Activated B cell treated with CpG ODN at 0.5 μM for 24 hours (primary cell): ENCODE measurements around the gene RBM17. TPM values are rescaled to one million over a fixed set of nuclear protein-coding genes. Genes with fewer than 3 reads are reported as not detected.

Experiments
- ATAC-seq: fragments of 200-7000 bp; cut with Tn5 transposase; one replicate; pipeline ENCODE4 v1.10.0; 2021; ENCODE audit warnings: low read depth, mild to moderate bottlenecking, moderate library complexity
- CTCF ChIA-PET: fragments of 350-600 bp; sonication (Branson Sonifier 250); formaldehyde crosslinking; loops from one replicate; lab custom pipeline; 2021; ENCODE audit warnings: antibody characterized with exemption; lab: Charles Lee
- POLR2A ChIA-PET: fragments of 350-600 bp; sonication (Branson Sonifier 250); formaldehyde crosslinking; loops from one replicate; lab custom pipeline; 2021; ENCODE audit warnings: antibody characterized with exemption; lab: Charles Lee
- DNase-seq: peaks from one replicate; pipeline ENCODE4 v3.0.0; 2022
- H3K27ac Mint-ChIP-seq: one replicate; pipeline ENCODE4 v1.8.0; 2020; ENCODE audit warnings: mixed read lengths
- H3K27me3 Mint-ChIP-seq: one replicate; pipeline ENCODE4 v1.8.0; 2021; ENCODE audit warnings: mixed read lengths
- H3K36me3 Mint-ChIP-seq: one replicate; pipeline ENCODE4 v1.8.0; 2021; ENCODE audit warnings: low read depth, mixed read lengths
- H3K4me1 Mint-ChIP-seq: one replicate; pipeline ENCODE4 v1.8.0; 2021; ENCODE audit warnings: mixed read lengths
- H3K4me3 Mint-ChIP-seq: one replicate; pipeline ENCODE4 v1.8.0; 2020; ENCODE audit warnings: mild to moderate bottlenecking, mixed read lengths
- H3K9me3 Mint-ChIP-seq: one replicate; pipeline ENCODE4 v1.8.0; 2020; ENCODE audit warnings: mixed read lengths
- intact Hi-C: fragments of 100-400 bp; cut with micrococcal nuclease; formaldehyde crosslinking; loops from one replicate; pipeline ENCODE4 v1.15.1; 2024
- total RNA-seq: library from RNA; stranded (reverse); gene quantifications from 2 replicates; pipeline ENCODE4 v1.2.3, GENCODE V29; 2022
- TF ChIP-seq, protein P1 (sequence below): fragments of 200-600 bp; IDR thresholded peaks from one replicate; pipeline ENCODE4 v1.8.0; 2022; ENCODE audit warnings: antibody characterized with exemption, mild to moderate bottlenecking

RBM17 gene
- total RNA-seq, 1 donor from 2014 or later: 209 TPM

DNA sequence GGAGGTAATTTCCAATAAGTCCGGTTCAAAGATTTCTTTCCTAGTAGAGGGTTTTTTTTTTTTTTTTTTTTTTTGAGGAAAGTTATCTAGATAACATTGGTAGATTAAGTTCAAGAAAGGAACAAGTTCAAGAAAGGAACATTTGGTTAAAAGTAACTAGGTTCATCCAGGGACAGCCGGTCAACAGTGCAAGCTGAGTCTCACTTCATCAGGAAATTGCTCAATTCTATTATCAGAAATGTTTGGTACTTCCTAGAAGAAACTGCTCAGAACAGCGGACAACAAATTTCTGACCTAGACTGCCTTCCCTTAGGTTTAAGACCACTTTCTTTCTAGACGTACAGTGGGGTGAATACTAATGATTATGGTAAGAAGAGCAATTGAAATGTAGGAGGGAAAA is 23.0 kb upstream of the RBM17 start:
- H3K27ac Mint-ChIP-seq: peak overlapping the region; percentile 64
- no peaks in the 10 kb centered on the region for H3K9me3 Mint-ChIP-seq
- no peaks in the 10 kb centered on the region for H3K27me3 Mint-ChIP-seq
- intact Hi-C loops: no loop called here
- POLR2A ChIA-PET: interaction anchor here (0.7 to 9.0 kb wide), 2 partner anchors 14 to 176 kb away, joined by 3 to 339 read pairs; partner anchors contain the start of gene FBH1
- TF ChIP-seq, protein P1, sequence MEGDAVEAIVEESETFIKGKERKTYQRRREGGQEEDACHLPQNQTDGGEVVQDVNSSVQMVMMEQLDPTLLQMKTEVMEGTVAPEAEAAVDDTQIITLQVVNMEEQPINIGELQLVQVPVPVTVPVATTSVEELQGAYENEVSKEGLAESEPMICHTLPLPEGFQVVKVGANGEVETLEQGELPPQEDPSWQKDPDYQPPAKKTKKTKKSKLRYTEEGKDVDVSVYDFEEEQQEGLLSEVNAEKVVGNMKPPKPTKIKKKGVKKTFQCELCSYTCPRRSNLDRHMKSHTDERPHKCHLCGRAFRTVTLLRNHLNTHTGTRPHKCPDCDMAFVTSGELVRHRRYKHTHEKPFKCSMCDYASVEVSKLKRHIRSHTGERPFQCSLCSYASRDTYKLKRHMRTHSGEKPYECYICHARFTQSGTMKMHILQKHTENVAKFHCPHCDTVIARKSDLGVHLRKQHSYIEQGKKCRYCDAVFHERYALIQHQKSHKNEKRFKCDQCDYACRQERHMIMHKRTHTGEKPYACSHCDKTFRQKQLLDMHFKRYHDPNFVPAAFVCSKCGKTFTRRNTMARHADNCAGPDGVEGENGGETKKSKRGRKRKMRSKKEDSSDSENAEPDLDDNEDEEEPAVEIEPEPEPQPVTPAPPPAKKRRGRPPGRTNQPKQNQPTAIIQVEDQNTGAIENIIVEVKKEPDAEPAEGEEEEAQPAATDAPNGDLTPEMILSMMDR: no peak
- ATAC-seq (no peak), DNase-seq (no peak)
- peaks cover 7% of the 10 kb centered on the region for H3K36me3 Mint-ChIP-seq
- CTCF ChIA-PET: interaction anchor here (7.3 kb wide), 1 partner anchor 20 kb away, joined by 79 read pairs; no protein-coding TSS in a partner anchor
- no peak overlapping the region for H3K4me3 Mint-ChIP-seq
- peaks cover 79% of the 10 kb centered on the region for H3K4me1 Mint-ChIP-seq

DNA sequence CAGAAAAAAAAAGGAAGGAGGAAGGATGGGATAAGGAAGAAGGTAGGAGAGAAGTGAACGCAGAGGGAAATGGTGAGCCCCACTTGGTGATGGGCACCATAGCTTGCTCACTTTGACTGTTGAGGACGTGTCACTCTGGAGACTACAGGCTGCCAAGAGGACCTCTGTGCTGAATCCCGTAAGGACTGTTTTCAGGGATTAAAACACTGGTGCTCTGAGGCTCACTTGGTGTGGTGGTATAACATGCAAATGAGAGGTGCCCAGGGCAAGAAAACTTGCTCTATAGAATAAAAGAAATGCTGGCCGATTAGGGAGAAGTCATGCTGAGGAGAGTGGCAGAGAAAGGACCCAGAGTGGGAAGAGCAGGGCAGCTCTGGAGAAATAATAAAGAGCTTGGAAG is 21.4 kb upstream of the RBM17 start:
- ChIA-PET CTCF (interaction anchor here (1.4 to 7.3 kb wide), 4 partner anchors 11 to 18 kb away, joined by 6 to 79 read pairs (median 8); no protein-coding TSS in a partner anchor), POLR2A (interaction anchor here (1.4 to 9.0 kb wide), 3 partner anchors 15 to 280 kb away, joined by 6 to 339 read pairs (median 15); no protein-coding TSS in a partner anchor)
- TF ChIP-seq, protein P1: no peak
- ATAC-seq (no peak), DNase-seq (no peak)
- H3K4me3 Mint-ChIP-seq: peak overlapping the region; percentile 25
- intact Hi-C loops: no loop called here
- no peaks in the 10 kb centered on the region for H3K36me3 Mint-ChIP-seq
- peak overlapping the region; percentile 97 for H3K27ac Mint-ChIP-seq
- H3K27me3 Mint-ChIP-seq: no peaks in the 10 kb centered on the region
- H3K4me1 Mint-ChIP-seq: peaks cover 90% of the 10 kb centered on the region
- no peaks in the 10 kb centered on the region for H3K9me3 Mint-ChIP-seq

DNA sequence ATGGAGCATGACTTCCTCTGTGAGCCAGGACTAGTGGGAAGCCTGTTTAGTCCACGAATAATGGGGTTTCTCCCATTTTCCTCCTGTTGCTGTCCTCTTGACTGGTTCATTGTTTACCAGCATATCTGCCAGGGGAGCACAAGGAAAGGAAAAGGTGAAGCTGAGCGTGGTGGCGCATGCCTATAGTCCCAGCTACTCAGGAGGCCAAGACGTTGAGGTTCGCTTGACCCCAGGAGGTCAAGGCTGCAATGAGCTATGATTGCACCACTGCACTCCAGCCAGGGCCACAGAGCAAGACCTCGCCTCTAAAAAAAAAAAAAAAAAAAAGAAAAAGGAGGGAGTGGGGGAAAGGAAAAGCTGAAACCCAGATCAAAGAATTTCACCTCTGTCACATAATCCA is 20.8 kb upstream of the RBM17 start:
- H3K27ac Mint-ChIP-seq: peak overlapping the region; percentile 97
- H3K4me1 Mint-ChIP-seq: peaks cover 90% of the 10 kb centered on the region
- no peaks in the 10 kb centered on the region for H3K9me3 Mint-ChIP-seq
- ATAC-seq: no peak
- POLR2A ChIA-PET: interaction anchor here (0.6 to 9.0 kb wide), 8 partner anchors 7 to 338 kb away, joined by 3 to 339 read pairs (median 6); partner anchors contain the start of gene IL2RA
- TF ChIP-seq, protein P1: no peak
- CTCF ChIA-PET: interaction anchor here (1.4 to 7.3 kb wide), 4 partner anchors 11 to 18 kb away, joined by 6 to 79 read pairs (median 8); no protein-coding TSS in a partner anchor
- H3K27me3 Mint-ChIP-seq: no peaks in the 10 kb centered on the region
- intact Hi-C loops: loop anchor here (1.0 kb wide), 2 partner anchors 9 to 20 kb away; no protein-coding TSS in a partner anchor
- H3K4me3 Mint-ChIP-seq: peak overlapping the region; percentile 72
- no peaks in the 10 kb centered on the region for H3K36me3 Mint-ChIP-seq
- no peak for DNase-seq

DNA sequence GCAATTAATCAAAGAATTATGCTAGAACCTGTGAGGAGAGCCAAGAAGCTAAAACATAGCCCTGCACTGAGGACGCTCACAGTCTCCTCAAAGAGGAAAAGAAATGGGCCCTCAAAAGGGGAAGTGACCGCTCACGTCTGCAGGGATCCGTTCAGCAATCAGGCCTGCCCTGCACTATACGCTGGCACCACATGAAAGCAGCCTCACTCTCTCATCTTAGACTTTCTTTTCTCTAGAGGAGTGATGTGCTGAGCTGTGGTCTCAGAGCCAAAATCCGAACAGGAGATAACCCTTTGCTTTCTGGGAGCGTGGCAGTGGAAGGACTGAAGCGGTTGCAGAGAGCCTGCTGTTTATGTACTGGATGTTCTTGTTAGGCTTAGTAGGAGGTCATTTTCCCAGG is 20.4 kb upstream of the RBM17 start:
- intact Hi-C loops: loop anchor here (1.0 kb wide), 2 partner anchors 9 to 20 kb away; no protein-coding TSS in a partner anchor
- H3K27ac Mint-ChIP-seq: peak overlapping the region; percentile 97
- H3K9me3 Mint-ChIP-seq: no peaks in the 10 kb centered on the region
- H3K27me3 Mint-ChIP-seq: no peaks in the 10 kb centered on the region
- CTCF ChIA-PET: interaction anchor here (1.4 to 7.3 kb wide), 4 partner anchors 12 to 17 kb away, joined by 6 to 79 read pairs (median 8); no protein-coding TSS in a partner anchor
- peak; percentile 72 for ATAC-seq
- H3K4me3 Mint-ChIP-seq: peak overlapping the region; percentile 72
- no peak for DNase-seq
- POLR2A ChIA-PET: interaction anchor here (0.5 to 9.0 kb wide), 10 partner anchors 7 to 338 kb away, joined by 3 to 339 read pairs (median 5); partner anchors contain the start of genes IL2RA and PFKFB3
- TF ChIP-seq, protein P1: no peak
- no peaks in the 10 kb centered on the region for H3K36me3 Mint-ChIP-seq
- H3K4me1 Mint-ChIP-seq: peaks cover 93% of the 10 kb centered on the region
